Measurements from ENCODE around the gene NME3. TPM values are rescaled to one million over a fixed set of nuclear protein-coding genes. Genes with fewer than 3 reads are reported as not detected.

Gene NME3
- total and polyA plus RNA-seq, 2 of the 13 experiments (the other 11 are each of a cell fraction or from before 2014, with no cell fraction given): 10.4 to 15.9 TPM

DNA sequence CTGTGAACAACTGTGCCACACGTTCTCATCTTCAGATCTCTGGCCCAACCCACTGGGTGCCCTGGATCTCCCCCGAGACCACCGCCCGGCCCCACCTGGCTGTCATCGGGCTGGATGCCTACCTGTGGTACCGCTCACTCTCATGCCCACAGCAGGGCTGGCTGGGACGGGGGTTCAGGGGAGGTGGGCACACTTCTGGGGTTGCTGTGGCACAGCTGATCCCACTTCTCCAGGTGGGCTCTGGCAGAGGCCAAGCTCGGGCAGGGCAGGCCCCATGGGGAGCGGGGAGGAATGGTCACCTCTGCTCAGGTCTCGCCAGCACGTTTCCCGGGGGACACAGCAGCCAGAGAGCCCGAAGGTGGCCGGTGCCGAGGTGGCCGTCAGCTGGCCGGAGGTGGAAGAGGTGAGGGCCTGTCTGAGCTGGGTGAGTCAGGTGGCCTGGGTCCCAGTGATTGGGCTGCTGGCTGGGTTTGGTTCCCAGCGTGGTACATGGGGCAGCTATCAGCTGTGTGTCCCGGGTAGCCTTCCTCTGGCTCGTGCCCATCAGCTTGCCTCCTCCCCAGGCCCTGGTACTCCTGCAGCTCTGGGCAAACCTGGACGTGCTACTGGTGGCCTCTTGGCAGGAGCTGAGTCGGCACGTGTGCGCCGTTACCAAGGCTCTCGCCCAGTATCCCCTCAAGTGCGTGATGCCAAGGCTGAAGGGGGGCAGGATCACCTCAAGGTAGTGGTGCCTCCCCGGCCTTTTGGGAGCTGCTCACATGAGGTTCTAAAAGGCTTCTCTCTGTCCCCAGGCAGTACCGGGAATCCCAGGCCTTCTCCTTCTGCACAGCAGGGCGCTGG, 3.9 kb upstream of the NME3 start:
- DNase-seq (ENCODE audit: low spot score) (no peak), ATAC-seq (no peak), FAIRE-seq (no peak)
- H3K4me2 ChIP-seq (ENCODE audit: low read depth, low read length): peak overlapping the region; percentile 91; the same call in 1 of the 2 replicates
- H3K4me1 ChIP-seq (ENCODE audit: insufficient read depth, low read length): peaks cover 12% of the 10 kb centered on the region
- ChIA-PET CTCF (ENCODE audit: low intra/inter-chr PET ratio, low total read pairs) (no interaction called here), POLR2A (interaction anchor here (1.1 to 3.8 kb wide), 3 partner anchors 8 to 49 kb away, joined by 4 to 23 read pairs (median 10); partner anchors contain the start of genes IGFALS, NUBP2 and SPSB3)
- H2AFZ ChIP-seq (ENCODE audit: low read length): no peak overlapping the region
- H3K27ac ChIP-seq (ENCODE audit: extremely low read length, insufficient read depth, low read length): no peak overlapping the region
- intact Hi-C loops (cut with micrococcal nuclease; ENCODE audit: unreplicated experiment) (no loop called here), in situ Hi-C loops (cut with HindIII; ENCODE audit: extremely low pct_ligation_motif_present, low pct_unique_long_range_greater_than_20kb) (no loop called here)
- H3K79me2 ChIP-seq (ENCODE audit: insufficient read depth, low read length): peaks cover 30% of the 10 kb centered on the region
- peaks cover 5 to 16% of the 10 kb centered on the region in 2 experiments; a peak in 4 of 5 replicates for H3K36me3 ChIP-seq (replicated peaks in 1 of 2; ENCODE audit: control insufficient read depth in 1 of 2, insufficient read depth in 2 of 2, low read length in 2 of 2)
- H4K20me1 ChIP-seq (ENCODE audit: insufficient read depth, low read length): no peaks in the 10 kb centered on the region
- no TSS peak for BruUV-seq (replicated peaks)
- no peak overlapping the region; a peak in 1 of 6 replicates for H3K4me3 ChIP-seq (replicated peaks in 1 of 3; ENCODE audit: insufficient read depth in 1 of 3, low read depth in 2 of 3, low read length in 3 of 3)
- TF ChIP-seq ELF1 (CRISPR knock-in tag; IDR thresholded peaks at IDR 0.05): no peak
- 0 out of 4 replicates have a peak, but pooled peaks of 1 of the 2 experiments have one; percentile 20 for TF ChIP-seq POLR2A (IDR thresholded peaks at IDR 0.05; ENCODE audit: insufficient read depth in 1 of 2, low read depth in 2 of 2, low read length in 2 of 2)
- no peaks in the 10 kb centered on the region for H3K9me3 ChIP-seq (ENCODE audit: low read length)
- H3K27me3 ChIP-seq (ENCODE audit: control insufficient read depth in 1 of 2, insufficient read depth in 2 of 2, low read length in 2 of 2): no peaks in the 10 kb centered on the region; a peak in 2 of 5 replicates
- 97% methylated on average over 24 of the region's 30 CpGs for WGBS (ENCODE audit: low lambda C conversion rate)
- H3K9ac ChIP-seq (ENCODE audit: insufficient read depth, low read depth, low read length): no peak overlapping the region

GRCh38 chr16:1774448-1774780, 3.1 kb upstream of the NME3 start:
- CTCF ChIA-PET (ENCODE audit: low intra/inter-chr PET ratio, low total read pairs): interaction anchor here (2.2 kb wide), 1 partner anchor 49 kb away, joined by 9 read pairs; no protein-coding TSS in a partner anchor
- DNase-seq (ENCODE audit: low spot score): no peak
- no CpG with 5 or more reads among the region's 7 CpGs for WGBS (ENCODE audit: low lambda C conversion rate)
- in situ Hi-C loops (cut with HindIII; ENCODE audit: extremely low pct_ligation_motif_present, low pct_unique_long_range_greater_than_20kb): no loop called here
- Histone ChIP-seq H3K27me3 (ENCODE audit: control insufficient read depth in 1 of 2, insufficient read depth in 2 of 2, low read length in 2 of 2) (no peaks in the 10 kb centered on the region; a peak in 2 of 5 replicates), H3K4me2 (ENCODE audit: low read depth, low read length) (peak overlapping the region; percentile 91), H3K27ac (ENCODE audit: extremely low read length, insufficient read depth, low read length) (peak overlapping the region; percentile 90), H3K36me3 (replicated peaks in 1 of 2; ENCODE audit: control insufficient read depth in 1 of 2, insufficient read depth in 2 of 2, low read length in 2 of 2) (peaks cover 6 to 21% of the 10 kb centered on the region in 2 experiments; a peak in 4 of 5 replicates), H3K9me3 (ENCODE audit: low read length) (no peaks in the 10 kb centered on the region), H3K9ac (ENCODE audit: insufficient read depth, low read depth, low read length) (peak overlapping the region; percentile 99; the same call in 1 of the 2 replicates), H3K79me2 (ENCODE audit: insufficient read depth, low read length) (peaks cover 30% of the 10 kb centered on the region), H2AFZ (ENCODE audit: low read length) (no peak overlapping the region), H3K4me3 (replicated peaks in 1 of 3; ENCODE audit: insufficient read depth in 1 of 3, low read depth in 2 of 3, low read length in 3 of 3) (peak overlapping the region; percentile 94 to 96 (median 95)), H3K4me1 (ENCODE audit: insufficient read depth, low read length) (peaks cover 12% of the 10 kb centered on the region), H4K20me1 (ENCODE audit: insufficient read depth, low read length) (no peaks in the 10 kb centered on the region)
- POLR2A ChIA-PET: interaction anchor here (1.0 to 3.8 kb wide), 4 partner anchors 8 to 53 kb away, joined by 4 to 23 read pairs (median 7); partner anchors contain the start of genes FAHD1, IGFALS, NUBP2 and SPSB3
- TF ChIP-seq NFIB (CRISPR knock-in tag; IDR thresholded peaks at IDR 0.05; ENCODE audit: borderline replicate concordance): 0 out of 2 replicates have a peak, but pooled peaks have one; percentile 78
- TF ChIP-seq MED13 (CRISPR knock-in tag; IDR thresholded peaks at IDR 0.05): no peak
- ATAC-seq: no peak
- no peak for FAIRE-seq
- intact Hi-C loops (cut with micrococcal nuclease; ENCODE audit: unreplicated experiment): loop anchor here (5.0 kb wide), 1 partner anchor 38 kb away; no protein-coding TSS in a partner anchor
- BruUV-seq (replicated peaks): no TSS peak

Data from HepG2 (cell line).